Thoracic aorta (tissue), 2 donors: ENCODE results near the gene C3orf20. TPM values are rescaled to one million over a fixed set of nuclear protein-coding genes. Genes with fewer than 3 reads are reported as not detected.

Source experiments
- ATAC-seq: fragments of 150-250 bp; one replicate; pipeline ENCODE4 v1.8.0; 2017; ENCODE audit warnings: low read depth; ENCODE audit not compliant: insufficient number of reproducible peaks, low FRiP score
- DNase-seq: peaks from one replicate; pipeline ENCODE4 v3.0.0-alpha.2; 2020; ENCODE audit warnings: low spot score
- H3K27ac ChIP-seq, 2 donors: fragments of 200-600 bp; sonication (generic); 1 replicate in 1 of 2; 2 replicates in 1 of 2; pipeline ENCODE4 v1.5.1; 2016; ENCODE audit warnings: mild to moderate bottlenecking in 2 of 2, moderate library complexity in 2 of 2
- H3K27me3 ChIP-seq: fragments of 200-600 bp; sonication (generic); replicated peaks from 2 replicates; pipeline ENCODE4 v1.6.0; 2016; ENCODE audit warnings: mild to moderate bottlenecking; ENCODE audit not compliant: insufficient read depth
- H3K36me3 ChIP-seq: fragments of 200-600 bp; sonication (generic); one replicate; pipeline ENCODE4 v1.5.1; 2016
- H3K4me1 ChIP-seq, 2 donors: fragments of 200-600 bp; sonication (generic); 1 replicate in 1 of 2; 2 replicates in 1 of 2; pipeline versions ENCODE4 v1.5.1 to v1.6.0; 2016; ENCODE audit warnings: low read depth in 2 of 2, mild to moderate bottlenecking in 1 of 2; ENCODE audit not compliant: control insufficient read depth in 1 of 2
- H3K4me3 ChIP-seq: fragments of 200-600 bp; sonication (generic); 2 replicates; pipeline ENCODE4 v1.5.1; 2016; ENCODE audit warnings: mild to moderate bottlenecking
- H3K9me3 ChIP-seq: fragments of 200-600 bp; sonication (generic); 2 replicates; pipeline ENCODE4 v1.5.1; 2016
- CTCF ChIP-seq: fragments of 200-600 bp; sonication (generic); IDR thresholded peaks from one replicate; pipeline ENCODE4 v1.5.1; 2019; ENCODE audit warnings: antibody characterized with exemption
- total RNA-seq, 2 donors: library from RNA; depleted of rRNA; stranded (reverse); fragments of >200 nt; gene quantifications; one replicate each; pipeline versions ENCODE4 v1.1.0 to v1.2.3, GENCODE V29; 2016

C3orf20 gene
- total RNA-seq, 2 donors from 2014 or later, result not detected

- Histone ChIP-seq H3K4me3 (no peak overlapping the region), H3K36me3 (no peaks in the 10 kb centered on the region), H3K27me3 (no peaks in the 10 kb centered on the region), H3K4me1 (no peaks in the 10 kb centered on the region), H3K9me3 (no peaks in the 10 kb centered on the region), H3K27ac (no peak overlapping the region)
- DNase-seq (no peak), ATAC-seq (no peak)
- TF ChIP-seq CTCF, result no peak
Measured at GRCh38 chr3:14803981-14804834, 129.3 kb downstream of the C3orf20 start.

DNA sequence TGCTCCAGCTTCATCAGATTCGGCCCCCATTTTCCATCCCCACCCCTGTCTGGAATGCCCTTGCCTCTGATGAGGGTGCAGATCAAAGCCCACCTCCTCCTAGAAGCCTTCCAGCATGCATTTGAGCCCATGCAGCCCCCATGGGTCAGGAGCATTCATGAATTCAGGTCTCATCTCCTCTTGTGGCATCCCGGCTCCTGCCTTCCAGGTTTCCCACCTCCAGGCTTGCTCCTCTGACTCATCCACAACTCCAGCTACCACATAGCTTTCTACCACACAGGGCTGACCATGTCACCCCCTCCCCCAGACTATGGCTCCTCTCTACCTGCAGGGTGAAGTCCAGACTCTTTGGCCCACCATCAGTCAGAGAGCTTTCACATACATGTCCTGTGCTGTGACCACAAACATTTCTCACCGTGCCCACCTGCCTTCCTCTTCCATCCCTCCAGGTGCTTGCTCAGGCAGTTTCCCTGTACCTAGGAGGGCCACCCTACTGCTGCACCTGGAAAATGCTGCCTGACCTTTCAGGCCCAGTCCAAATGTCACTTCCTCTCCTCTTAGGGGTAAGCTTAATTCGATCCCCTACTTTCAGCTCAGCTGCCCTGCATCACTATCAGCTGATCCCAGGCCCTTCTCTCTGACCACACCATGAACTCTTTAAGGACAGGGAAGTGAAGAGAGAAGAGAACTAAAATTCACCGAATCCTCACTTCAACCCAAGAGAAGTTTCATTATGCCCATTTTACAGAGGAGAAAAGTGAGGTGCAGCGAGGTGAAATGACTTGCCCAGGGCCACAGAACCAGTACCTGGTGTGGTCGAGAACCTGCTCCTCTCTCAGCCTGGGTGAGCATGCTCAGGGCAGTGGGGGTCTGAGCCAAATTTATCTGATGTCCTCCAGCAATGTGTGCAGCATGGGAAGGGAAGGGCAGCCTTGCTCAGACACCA, 130.2 kb downstream of the C3orf20 start:
- H3K27me3 ChIP-seq, result no peaks in the 10 kb centered on the region
- no peak overlapping the region for H3K27ac ChIP-seq
- no peaks in the 10 kb centered on the region for H3K36me3 ChIP-seq
- no peaks in the 10 kb centered on the region for H3K9me3 ChIP-seq
- peaks cover 0 to 6% of the 10 kb centered on the region in 2 donors for H3K4me1 ChIP-seq
- no peak overlapping the region for H3K4me3 ChIP-seq
- ATAC-seq, result no peak
- no peak for DNase-seq
- TF ChIP-seq CTCF, result no peak

- ATAC-seq (no peak), DNase-seq (no peak)
- TF ChIP-seq CTCF, result no peak
- Histone ChIP-seq H3K4me1 (peaks cover 0 to 7% of the 10 kb centered on the region in 2 donors), H3K4me3 (no peak overlapping the region), H3K27me3 (no peaks in the 10 kb centered on the region), H3K27ac (no peak overlapping the region), H3K36me3 (no peaks in the 10 kb centered on the region), H3K9me3 (no peaks in the 10 kb centered on the region)
Measured at GRCh38 chr3:14805961-14806537, 131.1 kb downstream of the C3orf20 start.

DNA sequence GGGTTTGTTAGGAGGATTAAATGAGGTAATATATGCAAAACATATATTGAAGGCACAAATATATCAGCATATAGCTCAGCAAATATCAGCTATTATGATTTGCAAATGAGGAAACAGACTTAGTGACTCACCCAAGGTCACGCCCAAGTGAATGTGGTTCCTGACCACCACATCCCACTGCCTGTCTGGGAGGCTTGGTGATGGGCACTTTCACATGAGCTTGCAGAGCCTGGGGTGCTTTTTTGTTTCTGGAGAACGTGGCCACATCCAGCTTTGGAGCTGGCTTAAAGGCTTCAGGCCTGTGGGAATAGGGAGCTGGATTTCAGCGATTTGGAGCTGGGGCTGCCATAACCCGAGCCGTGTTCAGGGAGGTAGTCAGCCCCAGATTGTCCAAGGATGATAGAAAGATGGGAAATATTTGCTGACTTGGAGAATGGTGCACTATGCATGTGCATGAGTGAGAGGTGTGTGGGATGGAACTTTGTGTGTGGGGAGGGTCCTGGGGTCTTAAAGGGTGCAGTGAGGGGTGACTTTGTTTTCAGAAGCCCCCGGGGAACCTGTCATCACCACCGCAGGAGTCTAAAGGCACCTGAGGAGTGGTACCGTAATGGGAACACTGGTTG, 131.8 kb downstream of the C3orf20 start:
- ATAC-seq (no peak), DNase-seq (no peak)
- H3K27me3 ChIP-seq, result no peaks in the 10 kb centered on the region
- H3K9me3 ChIP-seq, result no peaks in the 10 kb centered on the region
- no peak overlapping the region for H3K4me3 ChIP-seq
- no peak for TF ChIP-seq CTCF
- H3K27ac ChIP-seq, result no peak overlapping the region
- peaks cover 0 to 7% of the 10 kb centered on the region in 2 donors for H3K4me1 ChIP-seq
- no peaks in the 10 kb centered on the region for H3K36me3 ChIP-seq
